ENCODE data around the gene PTGDR2.

- no peak for TF ChIP-seq CTCF (IDR thresholded peaks at IDR 0.05; ENCODE audit: poor library complexity)
- TF ChIP-seq EZH2 (IDR thresholded peaks at IDR 0.05; ENCODE audit: borderline replicate concordance): no peak
- TF ChIP-seq EZH2phosphoT487 (IDR thresholded peaks at IDR 0.05; ENCODE audit: low read depth, severe bottlenecking, unreplicated experiment): no peak
These were observed 12.3 kb upstream of the PTGDR2 start for GRCh38 chr11:60867871-60868681.
